ENCODE results near the gene CCDC188.

- no peak for TF ChIP-seq POLR2A (IDR thresholded peaks at IDR 0.05)
- no peak for TF ChIP-seq CTCF (IDR thresholded peaks at IDR 0.05)
- TF ChIP-seq POLR2AphosphoS5 (IDR thresholded peaks at IDR 0.05) = no peak
These were observed 5.5 kb downstream of the CCDC188 start for GRCh38 chr22:20145206-20145831.
